Loucy (cell line): ENCODE measurements around the gene CCDC86.

Source experiments
- H2AFZ ChIP-seq: fragments of 200-600 bp; sonication (generic); 2 replicates; pipeline ENCODE4 v1.6.0; 2016; ENCODE audit warnings: antibody characterized with exemption, mild to moderate bottlenecking, low read length, moderate library complexity
- H3F3A ChIP-seq: fragments of 200-600 bp; 2 replicates; pipeline ENCODE4 v1.6.0; 2016; ENCODE audit warnings: antibody characterized with exemption, low read depth, mild to moderate bottlenecking
- H3K27me3 ChIP-seq: fragments of 200-600 bp; sonication (generic); 2 replicates; pipeline ENCODE4 v1.6.1; 2014; ENCODE audit warnings: low read length, mild to moderate bottlenecking; ENCODE audit not compliant: insufficient read depth, poor library complexity, severe bottlenecking
- H3K36me3 ChIP-seq: fragments of 200-600 bp; sonication (generic); 2 replicates; pipeline ENCODE4 v1.6.1; 2016; ENCODE audit warnings: low read length; ENCODE audit not compliant: insufficient read depth
- H3K4me1 ChIP-seq: fragments of 200-600 bp; sonication (generic); 2 replicates; pipeline ENCODE4 v1.5.1; 2014; ENCODE audit warnings: low read length, mild to moderate bottlenecking; ENCODE audit not compliant: insufficient read depth, poor library complexity, severe bottlenecking
- H3K4me2 ChIP-seq: fragments of 200-600 bp; sonication (generic); 2 replicates; pipeline ENCODE4 v1.6.0; 2014; ENCODE audit warnings: antibody characterized with exemption, low read length, low read depth, mild to moderate bottlenecking; ENCODE audit not compliant: poor library complexity, severe bottlenecking
- H3K4me3 ChIP-seq: fragments of 200-600 bp; sonication (generic); 2 replicates; pipeline ENCODE4 v1.5.1; 2014; ENCODE audit warnings: low read length, mild to moderate bottlenecking, mixed read lengths; ENCODE audit not compliant: poor library complexity, severe bottlenecking
- H3K79me2 ChIP-seq: fragments of 200-600 bp; sonication (generic); 2 replicates; pipeline ENCODE4 v1.6.1; 2014; ENCODE audit warnings: low read length; ENCODE audit not compliant: insufficient read depth
- H3K9ac ChIP-seq: fragments of 200-600 bp; sonication (generic); 2 replicates; pipeline ENCODE4 v1.6.0; 2014; ENCODE audit warnings: mild to moderate bottlenecking, low read depth, low read length, moderate library complexity; ENCODE audit not compliant: poor library complexity, severe bottlenecking
- H3K9me2 ChIP-seq: fragments of 200-600 bp; sonication (generic); replicated peaks from 2 replicates; pipeline ENCODE4 v1.6.1; 2016; ENCODE audit warnings: low read depth, low read length, mixed read lengths
- H3K9me3 ChIP-seq: fragments of 200-600 bp; sonication (generic); 2 replicates; pipeline ENCODE4 v1.6.1; 2014; ENCODE audit warnings: mild to moderate bottlenecking, antibody characterized with exemption, low read length, low read depth; ENCODE audit not compliant: insufficient read depth
- H4K20me1 ChIP-seq: fragments of 200-600 bp; sonication (generic); 2 replicates; pipeline ENCODE4 v1.6.0; 2014; ENCODE audit warnings: antibody characterized with exemption, low read length, mild to moderate bottlenecking; ENCODE audit not compliant: insufficient read depth, poor library complexity, severe bottlenecking
- EZH2phosphoT487 ChIP-seq: fragments of 200-600 bp; IDR thresholded peaks from 2 replicates; pipeline ENCODE4 v1.6.1; 2018; ENCODE audit warnings: antibody characterized with exemption, mild to moderate bottlenecking, moderate library complexity, borderline replicate concordance
- TF ChIP-seq, protein P1 (sequence below): fragments of 200-600 bp; sonication (generic); conservative IDR thresholded peaks from 2 replicates; pipeline ENCODE4 v1.5.1; 2014; ENCODE audit warnings: mild to moderate bottlenecking, antibody characterized with exemption, low read length

Gene CCDC86

DNA sequence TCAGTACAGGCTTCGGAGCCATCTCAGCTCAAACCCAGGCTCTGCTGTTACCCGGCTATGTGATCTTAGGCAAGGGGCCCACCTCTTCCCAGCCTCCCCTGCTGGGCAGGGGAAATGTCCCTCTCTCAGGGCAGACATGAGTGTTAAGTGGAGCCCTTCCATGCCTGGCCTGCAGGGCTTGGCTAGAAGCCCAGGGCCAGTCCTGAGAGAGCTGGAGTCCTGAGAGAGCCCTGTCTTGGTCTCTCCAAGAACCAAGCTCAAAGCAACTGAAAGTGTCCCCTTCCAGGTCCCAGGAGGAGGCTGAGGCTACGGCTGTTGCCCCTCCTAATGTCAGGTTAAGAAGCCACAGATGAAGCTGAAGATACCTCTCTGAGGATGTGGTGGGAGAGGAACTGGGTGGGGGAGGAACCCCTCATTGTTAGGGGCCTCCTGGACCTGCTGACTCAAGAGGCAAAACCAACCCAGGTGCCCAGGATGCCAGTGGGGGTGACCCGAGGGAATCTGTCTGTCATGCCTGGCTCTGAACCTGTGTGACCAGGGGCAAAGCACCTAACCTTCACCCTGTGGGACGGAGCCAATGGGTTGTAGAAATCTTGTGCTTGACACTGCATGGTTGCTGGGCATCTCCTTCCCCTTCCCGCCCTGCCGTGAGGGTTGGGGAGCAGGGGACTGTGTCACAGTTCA lies 29.6 kb downstream of the CCDC86 start:
- H3K4me2 ChIP-seq: peak overlapping the region; percentile 66

DNA sequence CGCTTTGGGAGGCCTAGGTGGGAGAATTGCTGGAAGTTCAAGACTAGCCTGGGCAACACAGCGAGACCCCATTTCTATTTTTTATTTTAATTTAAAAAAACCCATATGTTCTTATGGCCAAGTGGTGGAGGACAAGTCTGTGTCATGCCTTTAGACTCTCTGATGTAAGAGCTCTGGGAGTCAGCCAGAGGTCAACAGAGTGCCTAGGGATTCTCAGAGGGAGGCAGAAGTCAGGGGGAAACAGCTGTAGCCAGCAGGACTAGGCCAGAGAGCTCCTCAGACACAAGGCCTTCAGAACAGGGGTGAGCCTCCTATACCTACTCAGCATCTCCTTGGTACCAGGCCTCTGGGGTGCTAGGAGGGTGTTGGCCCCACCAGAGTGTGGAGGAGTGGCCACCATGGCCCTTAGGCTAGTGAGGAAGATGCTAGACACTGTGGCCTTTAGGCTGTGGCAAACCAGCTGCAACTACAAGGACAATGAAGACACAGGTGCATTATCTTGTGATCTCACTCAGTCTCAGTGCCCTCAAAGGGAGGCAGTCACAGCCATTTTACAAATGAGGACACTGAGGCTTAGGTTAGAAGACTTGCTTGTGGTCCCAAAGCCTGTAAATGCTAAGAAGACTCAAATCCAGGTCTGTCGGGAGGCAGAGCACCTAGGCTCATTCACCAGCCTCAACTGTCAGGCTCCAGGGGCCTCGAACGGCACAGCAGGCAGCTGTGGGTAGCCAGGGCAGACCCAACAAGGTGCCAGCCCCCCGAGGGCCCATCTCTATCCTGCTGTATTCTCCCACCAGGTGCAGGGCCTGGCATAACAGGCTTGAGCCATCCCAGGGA lies 30.4 kb downstream of the CCDC86 start:
- H3K4me1 ChIP-seq: peaks cover 70% of the 10 kb centered on the region
- H4K20me1 ChIP-seq: no peaks in the 10 kb centered on the region
- H3K9me3 ChIP-seq: no peaks in the 10 kb centered on the region
- H3F3A ChIP-seq: no peaks in the 10 kb centered on the region
- no peak for TF ChIP-seq EZH2phosphoT487
- TF ChIP-seq, protein P1, sequence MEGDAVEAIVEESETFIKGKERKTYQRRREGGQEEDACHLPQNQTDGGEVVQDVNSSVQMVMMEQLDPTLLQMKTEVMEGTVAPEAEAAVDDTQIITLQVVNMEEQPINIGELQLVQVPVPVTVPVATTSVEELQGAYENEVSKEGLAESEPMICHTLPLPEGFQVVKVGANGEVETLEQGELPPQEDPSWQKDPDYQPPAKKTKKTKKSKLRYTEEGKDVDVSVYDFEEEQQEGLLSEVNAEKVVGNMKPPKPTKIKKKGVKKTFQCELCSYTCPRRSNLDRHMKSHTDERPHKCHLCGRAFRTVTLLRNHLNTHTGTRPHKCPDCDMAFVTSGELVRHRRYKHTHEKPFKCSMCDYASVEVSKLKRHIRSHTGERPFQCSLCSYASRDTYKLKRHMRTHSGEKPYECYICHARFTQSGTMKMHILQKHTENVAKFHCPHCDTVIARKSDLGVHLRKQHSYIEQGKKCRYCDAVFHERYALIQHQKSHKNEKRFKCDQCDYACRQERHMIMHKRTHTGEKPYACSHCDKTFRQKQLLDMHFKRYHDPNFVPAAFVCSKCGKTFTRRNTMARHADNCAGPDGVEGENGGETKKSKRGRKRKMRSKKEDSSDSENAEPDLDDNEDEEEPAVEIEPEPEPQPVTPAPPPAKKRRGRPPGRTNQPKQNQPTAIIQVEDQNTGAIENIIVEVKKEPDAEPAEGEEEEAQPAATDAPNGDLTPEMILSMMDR: no peak
- no peaks in the 10 kb centered on the region for H3K36me3 ChIP-seq
- no peaks in the 10 kb centered on the region for H3K9me2 ChIP-seq
- H3K4me3 ChIP-seq: peak overlapping the region; percentile 47
- H2AFZ ChIP-seq: no peak overlapping the region
- peak overlapping the region; percentile 66 for H3K4me2 ChIP-seq
- peak overlapping the region; percentile 49 for H3K9ac ChIP-seq
- H3K79me2 ChIP-seq: no peaks in the 10 kb centered on the region
- no peaks in the 10 kb centered on the region for H3K27me3 ChIP-seq

More for the DNA sequence above, 29.6 kb downstream of the CCDC86 start:
- no peaks in the 10 kb centered on the region for H3K9me3 ChIP-seq
- no peaks in the 10 kb centered on the region for H3K27me3 ChIP-seq
- H3K79me2 ChIP-seq: no peaks in the 10 kb centered on the region
- H2AFZ ChIP-seq: no peak overlapping the region
- TF ChIP-seq, protein P1: no peak
- TF ChIP-seq EZH2phosphoT487: no peak
- peak overlapping the region; percentile 47 for H3K4me3 ChIP-seq
- no peaks in the 10 kb centered on the region for H3F3A ChIP-seq
- peak overlapping the region; percentile 49 for H3K9ac ChIP-seq
- no peaks in the 10 kb centered on the region for H3K36me3 ChIP-seq
- H3K4me1 ChIP-seq: peaks cover 74% of the 10 kb centered on the region
- no peaks in the 10 kb centered on the region for H4K20me1 ChIP-seq
- H3K9me2 ChIP-seq: no peaks in the 10 kb centered on the region

DNA sequence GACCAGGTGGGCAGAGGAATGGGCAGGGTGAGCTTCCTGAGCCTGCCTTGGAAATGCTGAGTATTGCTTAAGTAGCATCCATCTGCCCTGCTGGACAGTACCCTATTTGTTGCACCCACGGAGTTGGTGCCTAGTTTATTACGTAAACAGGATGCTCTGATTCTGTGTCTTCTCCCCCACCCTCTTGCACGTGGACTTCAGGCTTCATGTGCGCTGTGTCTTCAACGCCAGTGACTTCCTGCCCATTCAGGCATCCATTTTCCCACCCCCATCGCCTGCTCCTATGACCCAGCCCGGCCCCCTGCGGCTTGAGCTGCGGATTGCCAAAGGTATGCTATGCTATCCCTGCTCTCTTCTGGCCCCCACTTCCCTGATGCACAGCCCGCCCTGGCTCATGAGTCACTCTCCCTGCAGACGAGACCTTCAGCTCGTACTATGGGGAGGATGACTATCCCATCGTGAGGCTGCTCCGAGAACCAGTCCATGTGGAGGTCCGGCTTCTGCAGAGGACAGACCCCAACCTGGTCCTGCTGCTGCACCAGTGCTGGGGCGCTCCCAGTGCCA lies 31.1 kb downstream of the CCDC86 start:
- Histone ChIP-seq H3K9ac (peak overlapping the region; percentile 49), H3K4me3 (no peak overlapping the region), H3K27me3 (no peaks in the 10 kb centered on the region), H2AFZ (no peak overlapping the region), H3K79me2 (no peaks in the 10 kb centered on the region), H3K9me3 (no peaks in the 10 kb centered on the region), H3K36me3 (no peaks in the 10 kb centered on the region), H4K20me1 (no peaks in the 10 kb centered on the region), H3K4me2 (no peak overlapping the region), H3F3A (no peaks in the 10 kb centered on the region), H3K9me2 (no peaks in the 10 kb centered on the region), H3K4me1 (peaks cover 68% of the 10 kb centered on the region)
- TF ChIP-seq, protein P1: no peak
- no peak for TF ChIP-seq EZH2phosphoT487
